GM19023 (cell line): ENCODE results near the gene CCDC136.

ENCODE experiments used
- ATAC-seq: cut with Tn5 transposase; IDR thresholded peaks from one replicate; pipeline ENCODE4 v1.9.1; 2021; ENCODE audit warnings: mild to moderate bottlenecking, moderate library complexity; ENCODE audit not compliant: unreplicated experiment

The CCDC136 gene

DNA sequence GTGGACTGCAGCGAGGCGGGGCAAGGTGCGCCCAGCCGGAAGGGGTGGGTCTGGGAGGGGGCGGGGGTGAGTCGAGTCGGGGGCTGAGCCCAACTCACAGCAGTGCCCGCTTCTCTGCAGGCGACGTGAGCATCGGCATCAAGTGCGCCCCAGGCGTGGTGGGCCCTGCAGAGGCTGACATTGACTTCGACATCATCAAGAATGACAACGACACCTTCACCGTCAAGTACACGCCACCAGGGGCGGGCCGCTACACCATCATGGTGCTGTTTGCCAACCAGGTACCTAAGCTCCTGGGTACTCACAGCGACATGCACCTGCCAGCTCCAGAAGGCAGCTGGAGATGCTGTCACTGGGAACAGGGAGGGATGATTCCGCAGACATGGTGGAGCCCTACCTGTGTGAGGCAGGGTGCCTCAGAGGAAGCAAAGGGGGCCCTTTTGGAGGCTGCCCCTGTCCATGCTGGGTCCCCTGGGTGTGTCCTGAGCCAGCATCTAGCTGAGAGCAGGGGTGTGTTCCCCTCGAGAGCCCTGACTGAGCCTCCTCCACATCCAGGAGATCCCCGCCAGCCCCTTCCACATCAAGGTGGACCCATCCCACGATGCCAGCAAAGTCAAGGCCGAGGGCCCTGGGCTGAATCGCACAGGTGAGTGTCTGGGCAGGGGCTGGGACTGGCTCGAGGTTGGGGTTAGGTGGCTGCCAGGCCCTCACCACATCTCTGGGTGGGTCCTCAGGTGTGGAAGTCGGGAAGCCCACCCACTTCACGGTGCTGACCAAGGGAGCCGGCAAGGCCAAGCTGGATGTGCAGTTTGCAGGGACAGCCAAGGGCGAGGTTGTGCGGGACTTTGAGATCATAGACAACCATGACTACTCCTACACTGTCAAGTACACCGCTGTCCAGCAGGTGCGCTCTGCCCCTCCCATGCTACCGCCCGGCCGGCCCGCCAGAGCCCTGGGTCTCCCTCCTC lies 51.2 kb downstream of the CCDC136 start:
- no peak for ATAC-seq

- ATAC-seq, result no peak
These were observed 52.3 kb downstream of the CCDC136 start for GRCh38 chr7:128843938-128844621.

- ATAC-seq, result no peak
These were observed 53.1 kb downstream of the CCDC136 start for GRCh38 chr7:128844777-128845311.

DNA sequence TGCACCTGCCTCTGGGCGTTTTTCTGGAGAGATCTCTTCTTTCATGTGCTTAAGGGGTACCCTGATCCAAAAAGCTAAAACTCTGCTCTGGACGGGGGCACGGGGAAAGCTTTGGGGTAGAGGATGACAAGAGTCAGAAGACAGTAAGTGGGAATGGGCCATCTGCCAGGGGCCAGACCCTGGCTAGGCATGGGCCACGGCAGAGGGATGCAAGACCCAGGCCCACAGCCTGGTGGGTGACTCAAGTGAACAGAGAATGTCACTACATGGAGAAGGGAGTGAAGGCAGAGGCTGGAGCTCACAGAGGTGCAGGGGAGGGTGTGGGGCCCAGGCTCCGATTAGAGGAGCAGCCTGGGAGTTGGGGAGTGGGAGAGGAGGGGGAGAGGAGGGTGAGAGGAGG lies 53.7 kb downstream of the CCDC136 start:
- no peak for ATAC-seq

GRCh38 chr7:128845987-128846386 lies 54.2 kb downstream of the CCDC136 start:
- ATAC-seq, result no peak

GRCh38 chr7:128846781-128847444 lies 55.1 kb downstream of the CCDC136 start:
- ATAC-seq, result no peak

GRCh38 chr7:128847721-128848211 lies 56.0 kb downstream of the CCDC136 start:
- no peak for ATAC-seq

DNA sequence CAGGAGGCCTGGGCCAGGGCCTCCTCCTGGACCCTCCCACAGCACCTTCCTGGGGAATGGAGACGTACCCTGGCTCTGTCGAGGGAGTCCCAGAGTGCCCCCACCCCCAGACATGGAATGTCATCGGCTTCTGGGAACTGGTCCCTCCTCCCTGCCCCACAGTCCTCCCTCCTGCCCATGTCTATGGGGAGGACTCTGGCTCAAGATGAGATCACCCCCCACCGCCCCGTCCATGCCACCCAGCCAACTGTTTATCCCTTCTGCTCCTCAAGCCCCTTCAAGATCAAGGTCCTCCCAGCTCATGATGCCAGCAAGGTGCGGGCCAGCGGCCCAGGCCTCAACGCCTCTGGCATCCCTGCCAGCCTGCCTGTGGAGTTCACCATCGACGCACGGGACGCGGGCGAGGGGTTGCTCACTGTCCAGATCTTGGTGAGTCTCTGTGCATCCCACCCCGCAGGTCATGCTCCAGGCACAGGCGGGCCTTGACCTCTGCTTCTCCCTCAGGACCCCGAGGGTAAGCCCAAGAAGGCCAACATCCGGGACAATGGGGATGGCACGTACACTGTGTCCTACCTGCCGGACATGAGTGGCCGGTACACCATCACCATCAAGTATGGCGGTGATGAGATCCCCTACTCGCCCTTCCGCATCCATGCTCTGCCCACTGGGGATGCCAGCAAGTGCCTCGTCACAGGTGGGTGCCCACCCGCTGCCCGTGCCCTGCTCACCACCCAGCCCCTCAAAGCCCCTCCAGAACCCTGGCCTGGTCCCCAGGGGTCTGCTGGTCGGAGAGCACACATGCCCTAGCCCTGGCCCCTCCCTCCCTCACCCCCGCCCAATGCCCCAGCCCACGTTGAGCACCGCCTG lies 56.8 kb downstream of the CCDC136 start:
- ATAC-seq, result no peak

DNA sequence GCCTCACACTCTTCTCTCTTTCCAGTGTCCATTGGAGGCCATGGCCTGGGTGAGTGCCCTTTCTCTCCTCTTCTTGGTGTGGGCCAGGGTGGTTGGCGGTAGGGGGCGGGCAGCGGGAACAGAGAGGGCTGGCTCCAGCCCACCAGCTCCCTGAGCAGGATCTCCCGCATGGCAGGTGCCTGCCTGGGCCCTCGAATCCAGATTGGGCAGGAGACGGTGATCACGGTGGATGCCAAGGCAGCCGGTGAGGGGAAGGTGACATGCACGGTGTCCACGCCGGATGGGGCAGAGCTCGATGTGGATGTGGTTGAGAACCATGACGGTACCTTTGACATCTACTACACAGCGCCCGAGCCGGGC lies 57.4 kb downstream of the CCDC136 start:
- ATAC-seq, result no peak

DNA sequence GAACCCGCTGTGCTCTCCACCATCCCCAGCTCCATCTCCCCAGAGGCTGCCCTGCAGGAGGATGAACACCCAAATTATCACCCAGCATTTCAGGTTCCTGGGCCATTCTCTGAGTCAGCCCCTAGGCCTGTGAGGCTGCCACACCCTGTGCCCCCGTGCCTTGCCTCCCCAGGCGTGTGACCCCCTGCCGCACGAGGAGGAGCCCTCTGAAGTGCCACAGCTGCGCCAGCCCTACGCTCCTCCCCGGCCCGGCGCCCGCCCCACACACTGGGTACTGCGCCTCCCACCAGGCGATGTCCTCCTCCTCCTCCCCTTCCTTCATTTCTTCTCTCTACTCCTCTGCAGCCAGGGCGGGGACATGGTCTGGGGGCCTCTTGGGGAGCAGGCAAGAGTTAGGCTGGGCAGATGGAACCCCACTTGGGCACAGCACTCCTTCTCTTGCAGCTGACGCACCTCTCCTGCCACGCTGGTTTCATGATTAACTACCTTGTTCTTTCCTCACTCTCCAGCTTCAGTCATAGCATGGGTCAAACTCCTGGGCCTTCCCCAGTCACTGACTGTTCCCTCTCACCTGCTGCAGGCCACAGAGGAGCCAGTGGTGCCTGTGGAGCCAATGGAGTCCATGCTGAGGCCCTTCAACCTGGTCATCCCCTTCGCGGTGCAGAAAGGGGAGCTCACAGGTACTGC lies 58.2 kb downstream of the CCDC136 start:
- ATAC-seq, result no peak

DNA sequence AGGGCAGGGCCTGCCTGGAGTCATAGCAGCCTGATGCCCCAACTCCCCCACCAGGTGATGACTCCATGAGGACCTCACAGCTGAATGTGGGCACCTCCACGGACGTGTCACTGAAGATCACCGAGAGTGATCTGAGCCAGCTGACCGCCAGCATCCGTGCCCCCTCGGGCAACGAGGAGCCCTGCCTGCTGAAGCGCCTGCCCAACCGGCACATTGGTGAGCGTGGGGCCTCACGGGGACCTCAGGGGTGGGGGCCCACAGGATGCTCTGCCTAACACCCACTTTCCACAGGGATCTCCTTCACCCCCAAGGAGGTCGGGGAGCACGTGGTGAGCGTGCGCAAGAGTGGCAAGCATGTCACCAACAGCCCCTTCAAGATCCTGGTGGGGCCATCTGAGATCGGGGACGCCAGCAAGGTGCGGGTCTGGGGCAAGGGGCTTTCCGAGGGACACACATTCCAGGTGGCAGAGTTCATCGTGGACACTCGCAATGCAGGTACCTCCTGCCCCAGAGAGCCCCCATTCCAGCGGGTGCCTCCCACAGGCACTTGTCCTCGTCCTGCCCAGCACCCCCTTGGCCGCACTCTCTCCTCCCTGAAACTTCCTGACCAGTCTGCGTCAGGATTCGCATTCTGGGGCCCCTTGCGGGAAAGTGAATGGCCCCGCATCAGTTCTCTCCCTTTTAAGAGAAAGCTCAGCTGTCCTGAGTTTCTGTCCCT lies 60.9 kb downstream of the CCDC136 start:
- no peak for ATAC-seq

- no peak for ATAC-seq
These were observed 62.0 kb downstream of the CCDC136 start for GRCh38 chr7:128853799-128854198.

DNA sequence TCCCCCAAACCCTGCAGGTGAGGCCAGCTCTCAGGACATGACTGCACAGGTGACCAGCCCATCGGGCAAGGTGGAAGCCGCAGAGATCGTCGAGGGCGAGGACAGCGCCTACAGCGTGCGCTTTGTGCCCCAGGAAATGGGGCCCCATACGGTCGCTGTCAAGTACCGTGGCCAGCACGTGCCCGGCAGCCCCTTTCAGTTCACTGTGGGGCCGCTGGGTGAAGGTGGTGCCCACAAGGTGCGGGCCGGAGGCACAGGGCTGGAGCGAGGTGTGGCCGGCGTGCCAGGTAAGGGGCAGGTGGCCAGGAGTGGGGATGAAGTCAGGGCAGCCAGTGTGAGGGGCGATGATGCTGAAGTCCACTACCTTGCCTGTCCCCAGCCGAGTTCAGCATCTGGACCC lies 62.6 kb downstream of the CCDC136 start:
- ATAC-seq, result no peak

DNA sequence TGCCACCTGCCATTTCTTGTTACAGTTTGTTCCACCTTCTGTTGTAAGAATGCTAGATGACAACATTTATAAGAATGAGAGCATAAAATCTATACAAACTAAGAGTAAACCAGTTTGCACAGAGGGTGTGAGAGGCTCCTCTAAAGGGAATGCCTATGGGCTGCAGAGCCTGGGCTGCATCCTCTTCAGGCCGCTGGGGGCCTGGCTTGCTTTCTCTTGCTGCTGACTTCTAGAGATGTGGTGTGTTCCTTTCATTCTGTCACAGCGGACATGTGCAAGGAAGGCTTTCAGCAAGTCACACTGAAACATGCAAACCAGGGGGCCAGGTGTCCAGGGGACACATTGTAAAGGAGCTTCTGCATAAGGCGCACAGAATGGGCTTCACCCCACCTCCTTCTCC lies 63.8 kb downstream of the CCDC136 start:
- no peak for ATAC-seq

- ATAC-seq, result no peak
These were observed 64.4 kb downstream of the CCDC136 start for GRCh38 chr7:128856001-128856718.

GRCh38 chr7:128858380-128859231 lies 66.8 kb downstream of the CCDC136 start:
- no peak for ATAC-seq
